ENCODE measurements around the gene YWHAQ. TPM values are rescaled to one million over a fixed set of nuclear protein-coding genes. Genes with fewer than 3 reads are reported as not detected.

YWHAQ gene
- total RNA-seq, 4 donors from 2014 or later, result 160 to 222 (median 168) TPM

DNA sequence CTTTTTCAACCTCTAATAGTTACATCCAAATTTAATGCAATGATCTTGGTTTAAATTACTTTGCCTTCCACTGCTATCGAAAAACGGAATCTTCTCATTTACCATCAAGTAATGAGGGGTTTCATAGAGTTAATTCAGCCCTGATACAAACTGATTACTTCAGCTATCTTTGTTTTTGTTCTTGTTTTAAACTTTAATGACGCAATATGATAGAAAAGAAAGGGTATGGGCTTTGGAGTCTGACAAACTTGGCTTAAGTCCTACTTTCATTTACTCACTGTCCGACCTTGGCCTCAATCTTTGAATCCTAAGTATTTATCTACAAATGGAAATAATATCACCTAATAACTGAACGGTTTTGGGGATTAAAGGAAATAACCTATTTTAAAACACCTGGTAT lies 91.3 kb downstream of the YWHAQ start:
- TF ChIP-seq, protein P1, sequence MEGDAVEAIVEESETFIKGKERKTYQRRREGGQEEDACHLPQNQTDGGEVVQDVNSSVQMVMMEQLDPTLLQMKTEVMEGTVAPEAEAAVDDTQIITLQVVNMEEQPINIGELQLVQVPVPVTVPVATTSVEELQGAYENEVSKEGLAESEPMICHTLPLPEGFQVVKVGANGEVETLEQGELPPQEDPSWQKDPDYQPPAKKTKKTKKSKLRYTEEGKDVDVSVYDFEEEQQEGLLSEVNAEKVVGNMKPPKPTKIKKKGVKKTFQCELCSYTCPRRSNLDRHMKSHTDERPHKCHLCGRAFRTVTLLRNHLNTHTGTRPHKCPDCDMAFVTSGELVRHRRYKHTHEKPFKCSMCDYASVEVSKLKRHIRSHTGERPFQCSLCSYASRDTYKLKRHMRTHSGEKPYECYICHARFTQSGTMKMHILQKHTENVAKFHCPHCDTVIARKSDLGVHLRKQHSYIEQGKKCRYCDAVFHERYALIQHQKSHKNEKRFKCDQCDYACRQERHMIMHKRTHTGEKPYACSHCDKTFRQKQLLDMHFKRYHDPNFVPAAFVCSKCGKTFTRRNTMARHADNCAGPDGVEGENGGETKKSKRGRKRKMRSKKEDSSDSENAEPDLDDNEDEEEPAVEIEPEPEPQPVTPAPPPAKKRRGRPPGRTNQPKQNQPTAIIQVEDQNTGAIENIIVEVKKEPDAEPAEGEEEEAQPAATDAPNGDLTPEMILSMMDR (IDR thresholded peaks at IDR 0.05), result no peak
- ATAC-seq (ENCODE audit: low FRiP score) (peak; percentile 45), DNase-seq (ENCODE audit: low spot score) (no peak)

DNA sequence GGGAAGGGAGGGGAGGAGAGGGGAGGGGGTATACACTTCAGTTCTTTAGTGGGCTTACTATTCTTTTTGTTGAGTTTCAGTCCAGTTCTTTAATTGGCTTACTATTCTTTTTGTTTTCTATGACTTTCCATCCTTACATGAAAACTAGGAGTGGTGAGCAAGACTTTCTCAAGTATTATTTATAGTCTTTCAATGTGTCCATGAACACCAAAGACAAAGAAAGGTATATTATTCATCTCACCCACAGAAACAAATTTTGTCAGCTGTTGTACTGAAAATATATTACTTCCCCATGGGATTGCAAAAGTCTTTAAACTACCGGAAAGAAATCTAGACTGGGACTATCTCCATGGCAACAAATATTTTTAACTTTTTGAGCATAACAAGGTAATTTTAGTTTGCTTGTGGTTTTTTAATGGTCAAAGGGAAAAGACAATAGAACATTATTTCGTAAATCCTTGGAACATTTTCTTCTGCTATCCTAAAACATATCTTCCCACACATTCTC lies 92.7 kb downstream of the YWHAQ start:
- DNase-seq (ENCODE audit: low spot score) (no peak), ATAC-seq (ENCODE audit: low FRiP score) (peak; percentile 77)
- TF ChIP-seq, protein P1 (IDR thresholded peaks at IDR 0.05), result no peak

DNA sequence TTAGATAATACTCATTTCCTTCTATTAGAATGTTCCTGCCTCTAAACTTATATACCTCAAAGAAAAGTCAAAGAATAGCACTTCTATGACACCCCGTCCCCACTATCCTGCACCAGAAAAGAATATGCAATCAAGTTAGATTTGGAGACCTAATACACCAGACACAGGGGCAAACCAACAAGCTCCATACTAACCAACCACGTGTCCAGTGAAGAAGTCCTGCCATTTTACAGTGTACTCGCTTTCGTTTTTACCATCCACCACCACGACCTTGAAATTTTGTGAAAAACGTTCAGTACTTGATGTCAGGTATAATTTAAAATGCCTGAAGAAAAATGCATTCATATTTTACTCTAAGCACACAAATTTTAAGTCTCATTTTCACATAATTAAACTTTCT lies 94.3 kb downstream of the YWHAQ start:
- TF ChIP-seq, protein P1 (IDR thresholded peaks at IDR 0.05), result no peak

DNA sequence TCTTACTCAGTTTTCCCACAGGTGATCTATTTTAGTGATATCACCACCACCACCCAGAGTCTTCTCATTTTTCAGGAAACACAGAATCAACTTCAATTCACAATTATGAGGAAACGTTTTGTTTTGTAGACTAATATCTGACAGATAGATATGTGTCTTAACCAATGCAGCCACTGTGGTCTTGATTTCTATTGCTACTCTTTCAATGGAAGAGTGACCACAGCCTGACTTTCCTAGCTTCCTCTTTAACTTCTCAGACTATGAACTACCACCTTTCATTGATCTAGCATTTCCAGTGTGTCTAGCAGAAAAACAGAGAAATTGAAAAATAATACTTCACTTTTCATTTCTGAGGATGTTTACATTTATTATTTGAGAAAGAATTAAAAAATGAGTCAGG lies 95.6 kb downstream of the YWHAQ start:
- TF ChIP-seq, protein P1 (IDR thresholded peaks at IDR 0.05), result no peak
- DNase-seq (ENCODE audit: low spot score) (no peak), ATAC-seq (ENCODE audit: low FRiP score) (no peak)

More for the DNA sequence above, 94.3 kb downstream of the YWHAQ start:
- ATAC-seq (ENCODE audit: low FRiP score), result no peak
- no peak for DNase-seq (ENCODE audit: low spot score)

Small RNA genes lying within 50 kb of the gene (small RNA-seq; reads per million reads assigned to genes)
- gene RF00019, result not detected

Other genes with a start within 250 kb of the YWHAQ start
- gene ITGB1BP1, start 207.5 kb downstream of the YWHAQ start, total RNA-seq, result 100 to 1,000 TPM in 3 of 4 donors, 10 to 100 TPM in 1; 92.2 to 183 (median 143) TPM
- 10 to 100 TPM; 17.9 to 24.4 (median 20.7) TPM for gene CPSF3, start 207.3 kb downstream of the YWHAQ start, total RNA-seq
- 10 to 100 TPM; 41.4 to 71.8 (median 47.3) TPM for gene IAH1, start 156.4 kb downstream of the YWHAQ start, total RNA-seq
- gene ADAM17, start 75.2 kb downstream of the YWHAQ start, total RNA-seq, result 10 to 100 TPM; 25.1 to 73.1 (median 44.1) TPM
- 10 to 100 TPM; 16.1 to 21.1 (median 19.1) TPM for gene TAF1B, start 212.5 kb upstream of the YWHAQ start, total RNA-seq

Measured in omental fat pad (tissue), 4 donors.